Aorta (tissue), 5 donors: ENCODE results near the gene NOPCHAP1. TPM values are rescaled to one million over a fixed set of nuclear protein-coding genes. Genes with fewer than 3 reads are reported as not detected.

Experiments
- ATAC-seq: fragments of 200-7000 bp; cut with Tn5 transposase; one replicate; pipeline ENCODE4 v1.9.1; 2022; ENCODE audit warnings: moderate library complexity; ENCODE audit not compliant: low FRiP score
- DNase-seq, 2 donors: peaks; one replicate each; pipeline ENCODE4 v3.0.0-alpha.2; 2020
- H3K27ac ChIP-seq, 2 donors: one replicate each; pipeline ENCODE4 v1.5.1; 2013; ENCODE audit warnings: low read length in 2 of 2, mild to moderate bottlenecking in 2 of 2, moderate library complexity in 2 of 2, control low read depth in 1 of 2, inconsistent platforms in 1 of 2, low read depth in 1 of 2
- H3K27me3 ChIP-seq, 2 donors: one replicate each; pipeline ENCODE4 v1.6.1; 2013; ENCODE audit warnings: control low read depth in 1 of 2, low read length in 1 of 2, mild to moderate bottlenecking in 1 of 2, moderate library complexity in 1 of 2; ENCODE audit not compliant: insufficient read depth in 2 of 2, control insufficient read depth in 1 of 2
- H3K36me3 ChIP-seq, 2 donors: one replicate each; pipeline ENCODE4 v1.6.1; 2013; ENCODE audit warnings: control low read depth in 1 of 2, low read length in 1 of 2, mild to moderate bottlenecking in 1 of 2; ENCODE audit not compliant: insufficient read depth in 2 of 2, control insufficient read depth in 1 of 2
- H3K4me1 ChIP-seq, 2 donors: one replicate each; pipeline ENCODE4 v1.6.1; 2013; ENCODE audit warnings: low read length in 2 of 2, control low read depth in 1 of 2, mild to moderate bottlenecking in 1 of 2, moderate library complexity in 1 of 2; ENCODE audit not compliant: insufficient read depth in 2 of 2, control insufficient read depth in 1 of 2
- H3K4me3 ChIP-seq, 2 donors: one replicate each; pipeline ENCODE4 v1.5.1; 2013; ENCODE audit warnings: low read length in 2 of 2, control low read depth in 1 of 2, mild to moderate bottlenecking in 1 of 2
- H3K9me3 ChIP-seq: one replicate; pipeline ENCODE4 v1.6.1; 2013; ENCODE audit warnings: mild to moderate bottlenecking, low read length; ENCODE audit not compliant: control insufficient read depth
- WGBS, 2 donors: extraction: QIAGEN DNeasy Blood & Tissue Kit; methylation state at CpG; one replicate each; pipeline ENCODE4 v1.1.7; 2013; 5-methylcytosine and 5-hydroxymethylcytosine counted together
- intact Hi-C, 2 donors: fragments of 100-400 bp; cut with DNase I; formaldehyde crosslinking; loops; one replicate each; pipeline versions ENCODE4 v1.14.2 to v1.15.0; 2022
- polyA plus RNA-seq, 2 donors: library from polyadenylated mRNA; stranded (reverse); fragments of 200-250 nt; gene quantifications; one replicate each; pipeline ENCODE4 v1.2.3, GENCODE V29; 2013
- total RNA-seq, 2 donors: library from RNA; stranded (reverse); fragmentation: NEBNext Ultra II Directional; extraction: Animal tissue kit (Norgen Biotek cat#: 25700); gene quantifications; one replicate each; pipeline ENCODE4 v1.2.1, GENCODE V29; 2021
- donor health status: healthy with polysubstance abuse.
- donor health status: Bipolar disorder and iron deficiency.
- donor health status: DM: no; HTN: no; CAD: no.
- donor health status: DM: no; HTN: no; CAD: no.
- donor health status: DM: yes; HTN: yes; CAD: no.

NOPCHAP1 gene
- total and polyA plus RNA-seq, 4 donors = 6.8 to 12.9 (median 11.1) TPM

DNA sequence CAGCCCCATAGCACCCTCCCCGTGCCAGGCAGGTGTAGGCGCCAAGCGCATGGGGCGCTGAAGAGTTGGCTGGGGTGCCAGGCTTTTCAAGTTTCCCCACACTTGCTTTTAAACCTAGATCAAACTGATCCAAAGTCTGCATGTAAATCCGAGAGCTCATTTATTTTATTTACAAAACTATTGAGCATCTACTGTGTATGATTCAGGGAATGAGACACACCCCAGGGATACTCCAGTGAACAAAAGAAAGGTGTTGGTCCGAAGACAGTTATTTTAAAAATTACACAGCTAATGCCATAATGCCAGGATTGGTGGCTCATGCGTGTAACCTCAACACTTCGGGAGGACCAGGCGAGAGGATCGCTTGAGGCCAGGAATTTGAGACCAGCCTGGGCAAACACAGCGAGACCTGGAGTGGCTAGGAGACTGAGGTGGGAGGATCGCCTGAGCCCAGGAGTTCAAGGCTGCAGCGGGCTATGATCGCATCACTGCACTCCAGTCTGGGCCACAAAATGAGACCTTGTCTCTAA is 27.2 kb upstream of the NOPCHAP1 start:
- Histone ChIP-seq H3K4me3 (peak overlapping the region in 1 of 2 donors; percentile 28), H3K27me3 (no peaks in the 10 kb centered on the region), H3K4me1 (no peaks in the 10 kb centered on the region), H3K27ac (peak overlapping the region in 1 of 2 donors; percentile 25), H3K9me3 (no peaks in the 10 kb centered on the region), H3K36me3 (no peaks in the 10 kb centered on the region)
- whole genome bisulfite sequencing, 2 donors = 10 to 13% methylated on average over 14 of the region's 14 CpGs
- peak in 1 of 2 donors; percentile 54 for DNase-seq
- peak; percentile 43 for ATAC-seq
- intact Hi-C loops = loop anchor here in 1 of 2 donors (10.0 kb wide), 1 partner anchor 54 kb away; no protein-coding TSS in a partner anchor

DNA sequence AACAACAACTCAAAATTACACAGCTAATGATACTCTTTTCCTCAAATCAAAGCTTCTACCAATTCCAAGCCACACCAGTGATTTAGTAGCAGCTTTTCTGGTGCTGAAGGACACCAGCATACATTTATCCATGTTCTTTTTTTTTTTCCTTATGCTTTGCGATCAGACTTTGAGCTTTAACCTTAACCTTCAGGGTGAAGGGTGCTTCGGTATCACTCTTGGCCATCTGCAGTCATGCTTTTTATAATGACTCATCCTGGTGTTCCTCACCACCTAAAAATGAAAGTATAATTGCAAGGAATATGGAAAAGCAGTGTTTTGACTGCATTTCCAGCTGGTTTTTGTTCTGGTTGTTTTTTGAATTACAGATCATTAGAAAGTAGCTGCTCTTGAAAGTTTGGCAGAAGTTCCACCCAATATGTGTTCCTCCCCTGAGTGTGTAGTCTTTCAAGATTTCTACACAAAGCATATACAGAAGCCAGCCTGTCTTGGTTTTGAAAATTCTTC is 26.7 kb upstream of the NOPCHAP1 start:
- Histone ChIP-seq H3K9me3 (no peaks in the 10 kb centered on the region), H3K4me3 (peak overlapping the region in 1 of 2 donors; percentile 17)
- no peak for ATAC-seq

DNA sequence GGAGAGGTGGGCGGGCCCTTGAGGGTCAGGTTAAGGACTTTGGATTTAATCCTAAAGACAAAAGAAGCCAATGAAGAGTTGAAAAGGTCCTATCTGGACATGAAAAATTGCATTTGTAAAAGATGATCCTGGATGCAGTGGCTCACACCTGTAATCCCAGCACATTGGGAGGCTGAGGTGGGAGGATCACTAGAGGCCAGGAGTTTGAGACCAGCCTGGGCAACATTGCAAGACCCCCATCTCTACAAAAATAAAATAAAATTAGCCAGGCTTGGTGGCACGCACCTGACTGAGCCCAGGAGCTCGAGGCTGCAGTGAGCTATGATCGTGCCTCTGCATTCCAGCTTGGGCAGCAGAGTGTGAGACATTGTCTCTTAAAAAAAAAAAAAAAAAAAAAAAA is 25.7 kb upstream of the NOPCHAP1 start:
- H3K27ac ChIP-seq = no peak overlapping the region
- no peak for ATAC-seq
- H3K9me3 ChIP-seq = no peaks in the 10 kb centered on the region
- DNase-seq = no peak
- no peaks in the 10 kb centered on the region for H3K36me3 ChIP-seq
- no peaks in the 10 kb centered on the region for H3K27me3 ChIP-seq
- 95 to 98% methylated on average over 4 of the region's 4 CpGs for WGBS, 2 donors
- intact Hi-C loops = no loop called here
- H3K4me1 ChIP-seq = no peaks in the 10 kb centered on the region
- H3K4me3 ChIP-seq = no peak overlapping the region

More for the DNA sequence above, 26.7 kb upstream of the NOPCHAP1 start:
- DNase-seq = no peak
- Histone ChIP-seq H3K27ac (peak overlapping the region; percentile 40 to 70), H3K36me3 (no peaks in the 10 kb centered on the region), H3K4me1 (no peaks in the 10 kb centered on the region), H3K27me3 (no peaks in the 10 kb centered on the region)
- intact Hi-C loops = loop anchor here in 1 of 2 donors (10.0 kb wide), 1 partner anchor 55 kb away; no protein-coding TSS in a partner anchor
- WGBS, 2 donors = 7 to 8% methylated on average over 2 of the region's 2 CpGs

- Histone ChIP-seq H3K9me3 (peaks cover 1% of the 10 kb centered on the region), H3K27ac (no peak overlapping the region), H3K4me1 (no peaks in the 10 kb centered on the region), H3K4me3 (no peak overlapping the region), H3K36me3 (no peaks in the 10 kb centered on the region), H3K27me3 (no peaks in the 10 kb centered on the region)
- WGBS, 2 donors = 81 to 85% methylated on average over 6 of the region's 6 CpGs
- DNase-seq = no peak
- no peak for ATAC-seq
- intact Hi-C loops = no loop called here
Observed at GRCh38 chr12:104963757-104964156, 22.4 kb upstream of the NOPCHAP1 start.

DNA sequence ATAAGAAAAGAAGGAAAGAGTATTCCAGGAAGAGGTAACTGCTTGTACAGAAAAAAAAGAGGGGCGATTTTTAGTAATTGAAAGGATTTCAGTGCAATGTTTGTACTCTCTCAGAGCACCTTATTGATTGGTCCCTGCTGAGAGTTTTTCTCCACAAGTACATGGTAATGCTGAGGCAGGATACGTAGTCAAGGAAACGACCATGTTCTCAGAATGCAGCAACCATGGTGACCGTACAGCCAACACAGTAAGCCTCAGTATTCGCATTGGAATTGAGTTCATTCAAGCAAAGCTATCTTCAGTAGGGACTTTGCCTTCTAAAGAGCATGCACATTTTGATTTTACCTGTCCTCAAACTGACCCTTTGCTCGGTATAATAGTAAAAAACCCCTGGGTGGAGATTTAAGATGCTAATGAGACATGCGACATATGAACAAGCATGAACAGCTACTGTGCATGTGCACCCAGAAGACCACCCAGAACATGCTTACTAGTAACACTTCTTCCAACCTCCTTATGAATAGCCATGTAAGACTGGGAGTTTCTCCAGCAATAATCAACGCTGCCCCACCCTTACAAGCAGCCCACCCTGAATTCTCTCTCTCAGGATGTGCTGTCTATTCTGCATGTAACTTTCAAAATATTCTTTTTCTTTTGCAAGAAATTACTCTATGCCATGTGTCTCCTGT is 21.8 kb upstream of the NOPCHAP1 start:
- Histone ChIP-seq H3K4me3 (no peak overlapping the region), H3K27me3 (no peaks in the 10 kb centered on the region), H3K36me3 (no peaks in the 10 kb centered on the region), H3K4me1 (no peaks in the 10 kb centered on the region), H3K27ac (no peak overlapping the region), H3K9me3 (peaks cover 1% of the 10 kb centered on the region)
- DNase-seq = no peak
- WGBS, 2 donors = 81 to 84% methylated on average over 8 of the region's 8 CpGs
- intact Hi-C loops = no loop called here
- no peak for ATAC-seq

DNA sequence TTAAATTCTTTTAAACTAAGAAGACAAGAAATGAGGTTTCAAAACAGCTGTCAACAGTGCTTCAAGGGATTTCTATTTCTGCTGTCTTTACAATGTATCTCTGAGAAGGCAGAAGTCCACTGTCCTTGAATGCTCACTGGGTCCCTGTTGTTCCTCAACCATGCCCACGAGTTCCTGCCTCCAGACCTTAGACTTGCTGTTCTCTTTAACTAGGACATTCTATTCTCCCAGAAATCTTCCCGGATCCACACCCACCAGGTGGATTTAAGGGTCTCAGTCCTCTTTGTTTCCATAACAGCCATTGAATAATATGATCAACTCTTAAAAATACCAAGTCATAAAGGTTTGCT is 21.3 kb upstream of the NOPCHAP1 start:
- Histone ChIP-seq H3K27ac (no peak overlapping the region), H3K4me1 (no peaks in the 10 kb centered on the region), H3K4me3 (no peak overlapping the region), H3K36me3 (no peaks in the 10 kb centered on the region), H3K27me3 (no peaks in the 10 kb centered on the region), H3K9me3 (peaks cover 1% of the 10 kb centered on the region)
- no peak for ATAC-seq
- intact Hi-C loops = no loop called here
- DNase-seq = no peak
- 89 to 95% methylated on average over 2 of the region's 2 CpGs for WGBS, 2 donors

DNA sequence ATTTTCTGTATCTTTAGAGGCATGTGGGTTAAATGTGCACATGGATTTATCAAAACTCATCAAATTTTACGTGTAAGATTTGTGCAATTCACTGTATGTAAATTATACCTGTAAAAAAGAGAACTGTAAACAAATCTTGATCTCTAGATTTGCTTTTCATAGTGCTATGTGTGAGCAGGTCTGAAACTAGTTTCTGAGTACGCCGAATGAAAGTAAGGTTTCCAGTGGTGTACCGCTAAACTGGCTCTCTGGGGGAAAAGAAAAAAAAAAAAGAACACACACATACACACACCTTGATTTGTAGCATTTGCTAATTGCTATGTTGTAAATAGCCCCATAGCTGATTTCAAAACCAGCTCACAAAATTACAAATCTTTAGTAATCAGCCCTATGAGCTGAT is 19.4 kb upstream of the NOPCHAP1 start:
- Histone ChIP-seq H3K27ac (no peak overlapping the region), H3K9me3 (peaks cover 1% of the 10 kb centered on the region), H3K27me3 (no peaks in the 10 kb centered on the region), H3K4me1 (no peaks in the 10 kb centered on the region), H3K4me3 (no peak overlapping the region), H3K36me3 (no peaks in the 10 kb centered on the region)
- no peak for ATAC-seq
- no peak for DNase-seq
- 97 to 99% methylated on average over 4 of the region's 4 CpGs for WGBS, 2 donors
- intact Hi-C loops = no loop called here

GRCh38 chr12:104969343-104969742 is 16.8 kb upstream of the NOPCHAP1 start:
- 60 to 62% methylated on average over 3 of the region's 3 CpGs for WGBS, 2 donors
- Histone ChIP-seq H3K27ac (no peak overlapping the region), H3K36me3 (no peaks in the 10 kb centered on the region), H3K27me3 (no peaks in the 10 kb centered on the region), H3K4me1 (no peaks in the 10 kb centered on the region), H3K4me3 (no peak overlapping the region), H3K9me3 (peaks cover 1% of the 10 kb centered on the region)
- intact Hi-C loops = no loop called here
- DNase-seq (no peak), ATAC-seq (no peak)

DNA sequence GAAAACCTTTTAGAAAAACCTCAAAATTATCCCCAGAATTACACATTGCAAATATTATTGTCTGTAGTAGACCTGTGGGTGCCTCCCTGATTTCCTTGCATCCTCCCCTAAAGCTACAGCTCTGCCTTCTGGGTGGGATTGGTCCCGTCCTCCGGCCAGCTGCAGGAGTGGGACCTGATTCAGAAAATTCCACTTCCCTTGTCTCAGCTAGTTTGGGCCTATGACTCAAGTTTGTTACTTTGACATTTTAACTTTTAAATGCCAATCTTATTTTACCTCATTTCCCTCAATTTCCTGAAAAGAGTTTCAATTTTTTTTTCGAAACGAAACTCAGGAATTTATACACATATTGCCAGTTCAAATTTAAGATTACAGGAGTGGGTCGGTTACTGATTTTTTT is 14.8 kb upstream of the NOPCHAP1 start:
- Histone ChIP-seq H3K36me3 (no peaks in the 10 kb centered on the region), H3K4me1 (no peaks in the 10 kb centered on the region), H3K9me3 (no peaks in the 10 kb centered on the region), H3K27me3 (no peaks in the 10 kb centered on the region), H3K27ac (peak overlapping the region in 1 of 2 donors; percentile 33), H3K4me3 (no peak overlapping the region)
- 5 to 9% methylated on average over 5 of the region's 5 CpGs for WGBS, 2 donors
- ATAC-seq (no peak), DNase-seq (no peak)
- intact Hi-C loops = no loop called here
